RPMI7951 (cell line): ENCODE results near the gene AEBP1. TPM values are rescaled to one million over a fixed set of nuclear protein-coding genes. Genes with fewer than 3 reads are reported as not detected.

Source experiments
- DNase-seq: peaks from one replicate; pipeline ENCODE4 v3.0.0-alpha.2; 2012; ENCODE audit warnings: low read depth
- total RNA-seq: library from RNA; depleted of rRNA; stranded (reverse); fragments of >200 nt; shearing (Covaris generic); gene quantifications from 2 replicates; pipeline ENCODE4 v1.2.3, GENCODE V29; 2014; rRNA removed

AEBP1 gene
- total RNA-seq: 73.7 and 79.7 TPM in 2 replicates

DNA sequence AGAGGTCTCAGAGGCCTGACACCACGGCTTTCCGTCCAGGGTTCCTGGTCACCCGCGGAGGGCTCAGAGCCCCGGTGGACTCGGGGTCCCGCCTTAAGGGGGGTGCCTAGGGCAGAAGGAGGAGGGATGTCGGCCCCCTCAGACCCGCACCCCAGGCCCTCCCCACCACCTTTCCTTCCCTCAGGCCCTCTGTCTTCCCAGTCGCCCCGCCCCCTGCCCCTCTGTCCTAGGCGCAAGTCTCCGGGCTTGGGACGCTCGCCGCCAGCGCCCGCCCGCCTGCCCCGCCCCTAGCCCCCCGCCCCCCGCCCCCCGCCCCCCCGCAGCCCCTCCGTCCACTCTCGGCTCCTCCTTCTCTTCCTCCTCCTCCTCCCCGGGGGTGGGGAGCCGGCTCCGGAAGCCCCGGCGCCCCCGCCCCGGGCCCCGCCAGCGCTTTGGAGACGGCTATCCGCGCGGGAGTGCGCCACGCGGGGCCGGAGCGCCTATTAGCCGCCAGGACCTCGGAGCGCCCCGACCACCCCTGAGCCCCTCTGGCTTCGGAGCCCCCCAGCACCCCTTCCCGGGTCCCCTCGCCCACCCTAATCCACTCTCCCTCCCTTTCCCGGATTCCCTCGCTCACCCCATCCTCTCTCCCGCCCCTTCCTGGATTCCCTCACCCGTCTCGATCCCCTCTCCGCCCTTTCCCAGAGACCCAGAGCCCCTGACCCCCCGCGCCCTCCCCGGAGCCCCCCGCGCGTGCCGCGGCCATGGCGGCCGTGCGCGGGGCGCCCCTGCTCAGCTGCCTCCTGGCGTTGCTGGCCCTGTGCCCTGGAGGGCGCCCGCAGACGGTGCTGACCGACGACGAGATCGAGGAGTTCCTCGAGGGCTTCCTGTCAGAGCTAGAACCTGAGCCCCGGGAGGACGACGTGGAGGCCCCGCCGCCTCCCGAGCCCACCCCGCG lies at the start of gene AEBP1:
Gene AEBP1, plus strand, starts transcription at position 423 of the 937 bp plus-strand sequence. Its CDS starts 321 bp downstream, at position 744.
- peak; percentile 65 for DNase-seq

- no peak for DNase-seq
Measured at GRCh38 chr7:44056681-44057080, 47.5 kb upstream of the AEBP1 start.

DNA sequence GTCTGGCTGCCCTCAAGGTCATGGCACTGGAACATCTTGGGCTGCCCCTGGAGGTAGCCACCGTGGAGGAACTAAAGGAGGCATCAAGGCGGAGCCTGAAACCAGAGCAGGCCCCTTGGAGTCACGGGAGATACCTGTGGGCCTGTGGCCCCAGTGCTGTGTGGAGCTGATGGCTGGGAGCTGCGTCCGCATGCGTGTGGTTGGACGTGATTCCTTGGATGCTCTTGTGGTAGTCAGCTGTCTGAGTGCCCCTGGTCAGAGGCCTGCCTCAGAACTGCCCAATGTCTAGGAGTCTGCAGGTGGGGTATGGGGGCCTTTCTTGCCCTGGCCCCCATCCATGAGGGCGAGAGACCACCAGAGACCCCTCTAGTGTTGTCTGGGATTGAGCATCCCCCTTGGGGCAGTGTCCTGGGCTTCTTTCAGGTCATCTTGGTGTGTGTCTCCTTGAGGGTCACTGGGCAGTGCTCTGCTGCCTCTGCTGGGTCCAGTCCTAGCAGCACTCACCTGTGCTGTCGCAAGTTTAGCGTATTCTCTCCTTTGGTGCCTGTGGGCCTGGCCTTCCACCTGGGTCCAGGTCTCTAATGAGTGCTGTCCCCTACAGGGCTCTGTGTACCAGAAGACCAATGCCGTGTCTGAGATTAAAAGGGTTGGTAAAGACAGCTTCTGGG lies 46.8 kb upstream of the AEBP1 start:
- DNase-seq: no peak

DNA sequence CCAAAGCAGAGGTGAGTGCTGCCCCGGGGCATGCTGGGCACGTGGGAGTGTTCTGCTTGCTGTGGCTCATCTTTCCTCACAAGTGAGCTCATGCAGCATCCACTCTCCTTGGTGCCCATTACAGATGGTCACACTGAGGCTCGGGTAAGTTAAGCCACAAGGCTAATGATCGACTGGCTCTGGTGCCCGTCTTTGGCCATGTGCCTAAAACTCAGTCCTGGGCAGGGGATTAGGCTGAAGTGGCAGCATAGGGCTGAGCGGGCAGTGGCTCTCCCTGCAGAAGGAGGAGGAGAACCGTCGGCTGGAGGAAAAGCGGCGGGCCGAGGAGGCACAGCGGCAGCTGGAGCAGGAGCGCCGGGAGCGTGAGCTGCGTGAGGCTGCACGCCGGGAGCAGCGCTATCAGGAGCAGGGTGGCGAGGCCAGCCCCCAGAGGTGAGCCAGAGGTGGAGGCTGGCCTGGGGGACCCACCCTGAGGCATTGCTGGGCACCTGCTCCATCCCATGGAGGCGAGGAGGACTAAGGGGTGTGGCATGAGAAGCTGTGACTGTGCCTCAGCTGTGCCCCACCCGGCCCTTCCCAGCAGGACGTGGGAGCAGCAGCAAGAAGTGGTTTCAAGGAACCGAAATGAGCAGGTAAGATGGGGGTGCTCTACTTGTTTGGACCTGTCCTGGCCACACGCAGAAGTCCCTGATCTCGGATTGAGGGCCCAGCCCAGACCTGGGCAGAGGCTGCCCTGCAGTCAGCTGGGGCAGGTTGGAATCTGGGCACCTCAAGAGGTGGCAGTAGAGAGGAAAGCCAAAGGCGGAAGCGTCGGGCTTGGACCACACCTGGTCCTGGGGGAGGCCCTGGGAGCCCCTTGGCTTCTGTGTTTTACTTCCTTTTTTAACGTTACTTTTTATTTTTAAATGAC lies 46.0 kb upstream of the AEBP1 start:
- DNase-seq: no peak

DNA sequence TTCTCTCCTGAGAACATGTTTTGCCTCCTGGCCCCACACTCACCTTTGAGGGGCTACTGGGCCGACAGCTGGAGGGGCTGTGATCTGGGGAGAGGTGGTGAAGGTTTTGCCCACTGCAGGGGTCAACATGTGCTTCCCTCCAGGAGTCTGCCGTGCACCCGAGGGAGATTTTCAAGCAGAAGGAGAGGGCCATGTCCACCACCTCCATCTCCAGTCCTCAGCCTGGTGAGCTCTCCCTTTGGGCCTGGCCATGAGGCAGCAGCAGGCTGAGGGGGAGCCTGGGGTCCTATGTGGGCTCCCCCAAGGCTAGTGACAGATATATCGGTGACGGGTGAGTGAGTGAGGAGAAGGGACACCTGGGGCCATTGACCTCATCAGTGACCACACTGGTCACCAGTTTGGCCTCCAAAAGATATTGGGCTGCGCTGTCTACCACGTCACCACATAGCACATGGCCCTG lies 45.4 kb upstream of the AEBP1 start:
- DNase-seq: no peak

DNA sequence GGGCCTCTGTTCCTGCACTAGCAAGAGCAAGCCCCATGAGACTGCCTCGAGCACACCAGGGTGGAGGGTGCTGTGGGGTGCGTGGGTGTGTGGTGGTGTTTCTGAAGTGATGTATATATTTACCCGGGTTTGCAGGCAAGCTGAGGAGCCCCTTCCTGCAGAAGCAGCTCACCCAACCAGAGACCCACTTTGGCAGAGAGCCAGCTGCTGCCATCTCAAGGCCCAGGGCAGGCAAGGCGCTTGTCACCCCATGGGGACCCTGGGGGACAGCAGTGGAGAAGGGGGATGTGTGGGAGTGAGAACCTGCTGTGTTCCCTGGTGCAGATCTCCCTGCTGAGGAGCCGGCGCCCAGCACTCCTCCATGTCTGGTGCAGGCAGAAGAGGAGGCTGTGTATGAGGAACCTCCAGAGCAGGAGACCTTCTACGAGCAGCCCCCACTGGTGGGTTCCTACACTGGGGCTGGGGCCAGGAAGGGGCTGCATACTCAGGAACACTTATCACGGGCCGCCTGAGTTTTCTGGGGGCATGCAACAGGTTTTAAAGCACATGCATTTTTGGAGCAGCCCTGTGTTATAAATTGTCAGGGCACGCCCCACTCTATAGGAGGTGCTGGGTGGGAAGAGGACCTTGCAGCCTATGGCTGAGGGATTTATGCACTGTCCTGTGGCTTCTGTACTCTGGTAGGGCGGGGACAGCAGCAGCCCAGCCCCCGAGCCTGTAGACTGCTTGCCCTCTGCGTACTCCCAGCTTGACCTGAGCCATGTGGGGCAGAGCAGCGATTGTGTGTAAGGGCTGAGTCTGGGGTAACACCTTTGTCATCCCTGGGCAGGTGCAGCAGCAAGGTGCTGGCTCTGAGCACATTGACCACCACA lies 44.7 kb upstream of the AEBP1 start:
- DNase-seq: no peak

DNA sequence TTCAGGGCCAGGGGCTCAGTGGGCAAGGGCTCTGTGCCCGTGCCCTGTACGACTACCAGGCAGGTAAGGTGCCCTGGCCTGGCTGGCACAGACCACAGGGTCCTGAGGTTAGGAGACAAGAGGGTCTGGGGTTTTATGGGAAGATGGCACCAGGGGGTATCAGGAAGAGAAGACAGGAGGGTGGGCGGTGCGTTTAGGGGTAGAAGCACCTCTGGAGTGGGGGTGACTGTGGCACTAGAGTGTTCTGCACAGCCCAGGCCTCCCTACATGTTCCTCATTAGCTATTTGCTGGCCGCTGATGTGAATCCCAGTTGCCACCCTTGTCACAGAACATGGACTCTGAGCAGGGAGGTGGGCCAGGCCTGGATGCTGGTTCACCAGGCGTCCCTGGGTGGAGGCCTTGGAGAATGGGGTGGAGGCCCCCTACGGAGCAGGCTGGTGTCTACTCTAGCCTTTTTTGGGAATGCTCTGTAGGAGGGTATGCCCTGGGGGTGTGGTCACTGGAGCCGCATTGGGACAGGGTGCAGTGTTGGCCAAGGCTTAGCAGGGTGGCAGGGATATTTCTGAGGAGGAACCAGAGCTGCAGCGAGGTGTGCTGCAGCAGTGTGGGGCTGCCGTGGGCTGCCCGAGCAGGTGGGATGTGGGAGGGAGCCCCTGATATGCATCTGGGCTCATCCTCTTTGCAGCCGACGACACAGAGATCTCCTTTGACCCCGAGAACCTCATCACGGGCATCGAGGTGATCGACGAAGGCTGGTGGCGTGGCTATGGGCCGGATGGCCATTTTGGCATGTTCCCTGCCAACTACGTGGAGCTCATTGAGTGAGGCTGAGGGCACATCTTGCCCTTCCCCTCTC lies 43.8 kb upstream of the AEBP1 start:
- DNase-seq: no peak

DNA sequence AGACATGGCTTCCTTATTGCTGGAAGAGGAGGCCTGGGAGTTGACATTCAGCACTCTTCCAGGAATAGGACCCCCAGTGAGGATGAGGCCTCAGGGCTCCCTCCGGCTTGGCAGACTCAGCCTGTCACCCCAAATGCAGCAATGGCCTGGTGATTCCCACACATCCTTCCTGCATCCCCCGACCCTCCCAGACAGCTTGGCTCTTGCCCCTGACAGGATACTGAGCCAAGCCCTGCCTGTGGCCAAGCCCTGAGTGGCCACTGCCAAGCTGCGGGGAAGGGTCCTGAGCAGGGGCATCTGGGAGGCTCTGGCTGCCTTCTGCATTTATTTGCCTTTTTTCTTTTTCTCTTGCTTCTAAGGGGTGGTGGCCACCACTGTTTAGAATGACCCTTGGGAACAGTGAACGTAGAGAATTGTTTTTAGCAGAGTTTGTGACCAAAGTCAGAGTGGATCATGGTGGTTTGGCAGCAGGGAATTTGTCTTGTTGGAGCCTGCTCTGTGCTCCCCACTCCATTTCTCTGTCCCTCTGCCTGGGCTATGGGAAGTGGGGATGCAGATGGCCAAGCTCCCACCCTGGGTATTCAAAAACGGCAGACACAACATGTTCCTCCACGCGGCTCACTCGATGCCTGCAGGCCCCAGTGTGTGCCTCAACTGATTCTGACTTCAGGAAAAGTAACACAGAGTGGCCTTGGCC lies 43.0 kb upstream of the AEBP1 start:
- no peak for DNase-seq

DNA sequence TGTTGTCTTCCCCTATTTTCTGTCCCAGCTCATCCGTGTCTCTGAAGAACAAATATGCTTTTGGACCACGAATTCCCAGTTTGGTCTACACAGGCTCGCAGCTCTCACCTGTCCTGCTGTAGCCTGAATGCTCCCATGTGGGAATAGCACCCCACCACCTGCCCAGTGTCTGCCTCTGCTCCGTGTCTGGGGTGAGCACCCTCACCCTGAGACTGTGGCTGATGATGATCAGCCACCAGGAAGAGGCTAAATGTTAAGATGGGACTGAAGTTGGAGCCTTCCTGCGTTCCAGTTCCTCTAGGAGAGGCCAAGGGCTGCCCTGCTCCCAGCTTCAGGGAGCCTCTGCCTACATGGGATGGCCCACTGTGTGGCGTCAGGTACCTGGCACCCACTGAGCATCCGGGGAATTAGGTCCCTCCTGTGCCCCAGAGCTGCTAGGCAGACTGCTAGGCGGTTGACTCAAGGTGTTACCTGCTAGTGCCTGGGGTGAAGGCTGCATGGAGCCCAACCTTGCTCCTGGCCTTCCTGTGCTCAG lies 42.4 kb upstream of the AEBP1 start:
- DNase-seq: no peak

GRCh38 chr7:44062180-44062902 lies 41.8 kb upstream of the AEBP1 start:
- DNase-seq: no peak

DNA sequence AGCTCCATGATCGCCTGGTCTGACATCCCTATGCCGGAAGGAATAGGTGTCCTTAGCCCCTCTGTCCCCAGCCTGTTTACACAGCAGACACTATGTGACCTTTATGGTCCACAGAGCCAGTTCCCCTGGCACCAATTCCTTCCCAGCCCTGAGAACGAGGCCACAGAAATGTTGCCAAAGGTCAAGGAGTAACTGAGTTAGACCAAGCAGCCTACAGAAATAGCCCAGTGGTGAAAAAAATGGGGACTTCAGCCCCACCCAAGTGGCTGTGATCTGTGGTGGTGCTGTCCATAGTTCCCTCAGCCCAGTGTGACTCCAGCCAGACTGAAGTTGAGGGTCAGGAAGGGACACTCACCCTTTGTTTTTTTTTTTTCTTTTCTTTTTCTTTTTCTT lies 41.2 kb upstream of the AEBP1 start:
- no peak for DNase-seq

- DNase-seq: no peak
Measured at GRCh38 chr7:44063547-44063893, 40.6 kb upstream of the AEBP1 start.

DNA sequence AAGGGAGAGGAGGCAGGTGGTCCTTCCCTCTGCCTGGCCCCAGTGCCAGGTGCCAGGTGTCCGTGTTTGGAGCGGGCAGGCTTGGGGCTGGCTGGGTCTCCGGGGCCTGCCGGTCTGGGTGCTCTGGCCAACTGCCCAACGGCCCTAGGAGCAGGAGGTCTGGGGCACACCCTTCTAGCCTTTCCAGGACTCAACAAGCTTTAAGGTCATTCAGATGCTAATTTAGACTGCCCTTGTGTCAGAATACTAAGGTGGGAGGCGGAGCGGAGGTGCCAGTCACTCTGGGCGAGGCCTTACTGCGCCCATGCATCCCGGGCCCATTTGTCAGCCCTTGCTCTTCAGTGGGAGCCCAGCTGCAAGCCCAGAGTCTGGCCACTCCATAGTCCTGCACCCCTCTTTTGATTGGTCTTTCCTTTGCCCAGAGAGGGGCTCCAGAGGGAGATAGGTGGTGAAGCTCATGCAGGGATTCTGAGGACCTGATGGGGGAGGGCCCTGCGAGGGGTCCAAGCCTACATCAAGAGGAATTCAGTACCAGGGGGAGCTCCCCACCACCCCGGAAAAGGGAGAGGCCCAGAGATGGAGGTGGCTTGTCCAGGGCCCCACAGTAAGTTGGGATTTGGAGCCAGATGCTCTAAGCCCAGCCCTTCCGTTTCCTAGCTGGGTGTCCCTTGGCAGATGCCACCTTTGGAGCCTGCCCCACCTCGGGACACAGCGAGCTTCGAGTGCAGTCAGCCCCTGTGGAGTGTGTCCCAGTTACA lies 40.1 kb upstream of the AEBP1 start:
- DNase-seq: no peak

DNA sequence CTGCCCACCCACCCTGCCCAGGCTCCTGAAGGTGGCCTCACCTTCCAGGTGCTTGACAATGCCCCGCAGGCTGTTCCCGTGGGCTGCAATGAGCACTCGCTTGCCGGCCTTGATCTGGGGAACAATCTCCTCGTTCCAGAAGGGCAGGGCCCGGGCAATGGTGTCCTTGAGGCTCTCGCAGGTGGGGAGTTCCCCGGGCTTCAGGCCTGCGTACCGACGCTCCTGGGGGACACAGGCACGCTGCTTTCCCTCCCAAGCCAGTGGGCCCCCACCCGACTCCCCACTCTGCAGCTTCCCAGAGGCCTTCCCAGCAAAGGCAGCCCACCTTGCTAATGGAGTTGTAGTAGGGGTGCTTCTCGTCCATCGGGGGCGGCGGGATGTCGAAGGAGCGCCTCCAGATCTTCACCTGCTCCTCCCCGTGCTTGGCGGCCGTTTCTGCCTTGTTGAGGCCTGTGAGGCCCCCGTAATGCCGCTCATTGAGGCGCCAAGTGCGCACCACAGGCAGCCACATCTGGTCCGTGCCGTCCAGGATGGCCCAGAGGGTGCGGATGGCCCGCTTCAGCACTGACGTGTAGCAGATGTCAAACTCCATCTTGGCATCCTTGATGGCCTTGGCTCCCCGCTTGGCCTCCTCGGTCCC lies 39.2 kb upstream of the AEBP1 start:
- DNase-seq: peak; percentile 48

DNA sequence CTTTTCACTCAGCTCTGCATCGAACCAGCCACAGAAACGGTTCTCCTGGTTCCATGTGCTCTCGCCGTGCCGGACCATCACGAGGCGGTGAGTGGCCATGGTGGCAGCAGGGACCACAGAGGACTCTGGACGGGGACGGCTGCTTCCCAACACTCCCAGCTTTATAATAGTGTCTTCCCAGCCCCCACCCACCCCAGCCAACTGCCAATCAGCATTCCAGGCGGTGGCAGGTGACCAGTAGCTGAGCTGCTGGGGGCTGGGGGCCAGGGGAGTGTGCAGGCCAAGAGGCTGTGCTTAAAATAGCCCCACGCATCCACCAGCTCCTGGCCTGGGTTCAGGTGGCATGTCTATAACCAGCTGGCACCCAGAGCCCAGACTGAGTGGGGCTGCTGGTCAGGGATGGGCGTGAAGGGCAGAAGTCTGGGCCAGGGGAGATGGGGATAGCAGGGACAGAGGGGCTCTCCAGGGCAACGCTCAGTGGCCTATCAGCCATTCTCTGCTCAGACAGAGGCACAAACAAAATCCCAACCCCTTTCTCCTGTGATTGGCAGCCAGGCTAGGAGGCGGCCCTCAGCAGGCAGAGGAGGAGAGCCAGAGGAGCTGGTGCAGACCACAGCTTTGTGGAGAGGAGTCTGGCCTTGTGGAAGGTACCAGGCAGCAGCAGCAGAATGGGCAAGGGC lies 38.6 kb upstream of the AEBP1 start, which contains the start of gene PGAM2:
Gene PGAM2, minus strand, starts transcription at position 137 of the 680 bp plus-strand sequence. Its CDS starts 38 bp downstream, at position 99.
- peak; percentile 56 for DNase-seq

DNA sequence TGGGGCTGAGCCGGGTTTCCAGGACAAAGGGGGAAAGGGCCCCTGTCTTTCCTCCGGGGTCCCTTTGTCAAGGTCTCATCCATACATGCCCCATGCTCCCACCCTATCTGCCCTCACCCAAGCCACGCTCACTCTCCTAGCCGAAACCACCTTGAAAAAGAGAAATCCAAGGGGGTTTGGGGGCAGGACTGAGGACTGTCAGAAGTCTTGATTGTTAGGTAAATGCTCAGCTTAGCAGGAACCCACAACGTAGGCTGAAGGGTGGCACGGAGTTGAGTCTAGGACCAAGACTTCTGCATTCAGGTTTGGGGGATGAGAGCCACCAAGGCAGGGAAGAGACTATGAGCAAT lies 38.1 kb upstream of the AEBP1 start:
- no peak for DNase-seq
